ENCODE data around the gene HOOK2.

GRCh38 chr19:12778905-12779161 is 3.5 kb upstream of the HOOK2 start:
- TF ChIP-seq POLR2A (IDR thresholded peaks at IDR 0.05; ENCODE audit: low read depth, low read length): no peak
- TF ChIP-seq USF2 (IDR thresholded peaks at IDR 0.05; ENCODE audit: low read depth, low read length): no peak
- no peak for TF ChIP-seq ELK1 (IDR thresholded peaks at IDR 0.05; ENCODE audit: borderline replicate concordance, low read depth, low read length)
